Ammon's horn (tissue), 1 donor: ENCODE data around the gene ZNF750.

Experiments
- DNase-seq: peaks from one replicate; pipeline ENCODE4 v3.0.0-alpha.2; 2016; ENCODE audit warnings: low spot score

ZNF750 gene

GRCh38 chr17:82812058-82812457 is 27.8 kb downstream of the ZNF750 start:
- no peak for DNase-seq

GRCh38 chr17:82810644-82811430 is 29.0 kb downstream of the ZNF750 start:
- DNase-seq: no peak

- no peak for DNase-seq
These were observed 30.6 kb downstream of the ZNF750 start for GRCh38 chr17:82808921-82809905.

- DNase-seq: no peak
These were observed 31.8 kb downstream of the ZNF750 start for GRCh38 chr17:82808006-82808405.

- no peak for DNase-seq
These were observed 32.3 kb downstream of the ZNF750 start for GRCh38 chr17:82807562-82807961.

- DNase-seq: no peak
These were observed 32.7 kb downstream of the ZNF750 start for GRCh38 chr17:82807101-82807500.

- no peak for DNase-seq
These were observed 33.2 kb downstream of the ZNF750 start for GRCh38 chr17:82806645-82807044.

- no peak for DNase-seq
These were observed 34.0 kb downstream of the ZNF750 start for GRCh38 chr17:82805823-82806222.

- no peak for DNase-seq
These were observed 34.6 kb downstream of the ZNF750 start for GRCh38 chr17:82805254-82805653.

GRCh38 chr17:82804442-82805191 is 35.2 kb downstream of the ZNF750 start:
- DNase-seq: peak; percentile 74

- DNase-seq: no peak
These were observed 36.2 kb downstream of the ZNF750 start for GRCh38 chr17:82803606-82804005.

- no peak for DNase-seq
These were observed 36.6 kb downstream of the ZNF750 start for GRCh38 chr17:82803185-82803584.

GRCh38 chr17:82802075-82802780 is 37.6 kb downstream of the ZNF750 start:
- DNase-seq: no peak

- DNase-seq: no peak
These were observed 38.3 kb downstream of the ZNF750 start for GRCh38 chr17:82801377-82801970.

GRCh38 chr17:82800885-82801284 is 38.9 kb downstream of the ZNF750 start:
- no peak for DNase-seq

GRCh38 chr17:82799591-82799990 is 40.2 kb downstream of the ZNF750 start:
- DNase-seq: no peak

- no peak for DNase-seq
These were observed 41.1 kb downstream of the ZNF750 start for GRCh38 chr17:82798752-82799151.

- no peak for DNase-seq
These were observed 42.8 kb downstream of the ZNF750 start for GRCh38 chr17:82797061-82797460.

GRCh38 chr17:82795615-82796014 is 44.2 kb downstream of the ZNF750 start:
- DNase-seq: no peak

GRCh38 chr17:82794781-82795482 is 44.9 kb downstream of the ZNF750 start:
- DNase-seq: no peak
